ENCODE results near the gene DSCAM. TPM values are rescaled to one million over a fixed set of nuclear protein-coding genes. Genes with fewer than 3 reads are reported as not detected.

The DSCAM gene
- total RNA-seq, 1 experiment from 2014 or later = 0.13 TPM

GRCh38 chr21:40453183-40453582 lies 393.8 kb downstream of the DSCAM start:
- no peaks in the 10 kb centered on the region for H3K36me3 Mint-ChIP-seq
- no peaks in the 10 kb centered on the region for H3K4me1 Mint-ChIP-seq
- no peak for TF ChIP-seq ERG (CRISPR knock-in tag; IDR thresholded peaks at IDR 0.05)
- no peak for TF ChIP-seq CREM (CRISPR knock-in tag; IDR thresholded peaks at IDR 0.05)
- no peak for TF ChIP-seq MXD4 (CRISPR knock-in tag; IDR thresholded peaks at IDR 0.05; ENCODE audit: borderline replicate concordance)
- TF ChIP-seq PREB (CRISPR knock-in tag; IDR thresholded peaks at IDR 0.05; ENCODE audit: borderline replicate concordance) = no peak
- no peak for TF ChIP-seq HMGXB4 (CRISPR knock-in tag; IDR thresholded peaks at IDR 0.05)
- no peak for TF ChIP-seq ZNF416 (CRISPR knock-in tag; IDR thresholded peaks at IDR 0.05)
- no peak for TF ChIP-seq RELA (CRISPR knock-in tag; IDR thresholded peaks at IDR 0.05; ENCODE audit: borderline replicate concordance)
- no peak for TF ChIP-seq ZNF425 (CRISPR knock-in tag; conservative IDR thresholded peaks at IDR 0.05)
- no peak for TF ChIP-seq NFYB (CRISPR knock-in tag; conservative IDR thresholded peaks at IDR 0.05; ENCODE audit: low read depth)
- no peak for TF ChIP-seq PRDM15 (CRISPR knock-in tag; IDR thresholded peaks at IDR 0.05)
- TF ChIP-seq ZBTB21 (CRISPR knock-in tag; IDR thresholded peaks at IDR 0.05; ENCODE audit: borderline replicate concordance) = no peak
- no peak for TF ChIP-seq ZNF281 (CRISPR knock-in tag; IDR thresholded peaks at IDR 0.05)
- no peak for TF ChIP-seq USF1 (CRISPR knock-in tag; IDR thresholded peaks at IDR 0.05)
- no peak for TF ChIP-seq MYBL2 (CRISPR knock-in tag; IDR thresholded peaks at IDR 0.05)
- no peak for TF ChIP-seq KAT7 (CRISPR knock-in tag; IDR thresholded peaks at IDR 0.05; ENCODE audit: borderline replicate concordance)
- TF ChIP-seq ZNF121 (CRISPR knock-in tag; IDR thresholded peaks at IDR 0.05) = no peak
- TF ChIP-seq TCF7 (CRISPR knock-in tag; IDR thresholded peaks at IDR 0.05; ENCODE audit: low read depth) = no peak
- TF ChIP-seq ZNF396 (CRISPR knock-in tag; IDR thresholded peaks at IDR 0.05; ENCODE audit: borderline replicate concordance) = no peak
- TF ChIP-seq E2F5 (CRISPR knock-in tag; IDR thresholded peaks at IDR 0.05) = no peak
- no peak for TF ChIP-seq GRHL2 (CRISPR knock-in tag; IDR thresholded peaks at IDR 0.05; ENCODE audit: insufficient replicate concordance, severe bottlenecking)
- DNase-seq (ENCODE audit: low spot score) = no peak
- no peak overlapping the region for H3K4me3 Mint-ChIP-seq
- H3K27me3 Mint-ChIP-seq (ENCODE audit: low read depth) = no peaks in the 10 kb centered on the region
- ChIA-PET POLR2A (no interaction called here), CTCF (no interaction called here)
- H3K9me3 Mint-ChIP-seq = no peaks in the 10 kb centered on the region
- ATAC-seq = no peak
- H3K27ac Mint-ChIP-seq = no peak overlapping the region
